Gastroesophageal sphincter (tissue), 4 donors: ENCODE measurements around the gene UTY. TPM values are rescaled to one million over a fixed set of nuclear protein-coding genes. Genes with fewer than 3 reads are reported as not detected.

ENCODE experiments used
- ATAC-seq: fragments of 150-250 bp; one replicate; pipeline ENCODE4 v1.9.1; 2016; ENCODE audit warnings: mild to moderate bottlenecking, moderate library complexity
- H3K27ac ChIP-seq, 4 donors: fragments of 200-600 bp; sonication (generic) in 3 of 4; 1 replicate in 3 of 4; 2 replicates in 1 of 4; pipeline ENCODE4 v1.5.1; 2016 to 2019
- H3K27me3 ChIP-seq: fragments of 200-600 bp; sonication (generic); one replicate; pipeline ENCODE4 v1.5.1; 2019
- H3K36me3 ChIP-seq, 2 donors: fragments of 200-600 bp; sonication (generic); one replicate each; pipeline ENCODE4 v1.5.1; 2019; ENCODE audit warnings: control low read depth in 1 of 2
- H3K4me1 ChIP-seq, 3 donors: fragments of 200-600 bp; sonication (generic); 1 replicate in 2 of 3; 2 replicates in 1 of 3; pipeline ENCODE4 v1.5.1; 2016 to 2019; ENCODE audit warnings: control low read depth in 2 of 3
- H3K4me3 ChIP-seq, 2 donors: fragments of 200-600 bp; sonication (generic); one replicate each; pipeline ENCODE4 v1.5.1; 2019; ENCODE audit warnings: mild to moderate bottlenecking in 1 of 2, moderate library complexity in 1 of 2
- H3K9me3 ChIP-seq, 3 donors: fragments of 200-600 bp; sonication (generic); one replicate each; pipeline ENCODE4 v1.5.1; 2017 to 2019; ENCODE audit warnings: control low read depth in 2 of 3
- CTCF ChIP-seq, 4 experiments: fragments of 200-600 bp in 2 of 4; fragments of 450-650 bp in 2 of 4; sonication (generic) in 1 of 4; IDR thresholded peaks; one replicate each; pipeline ENCODE4 v1.5.1; 2017 to 2019; ENCODE audit warnings: antibody characterized with exemption in 4 of 4, mild to moderate bottlenecking in 2 of 4, moderate library complexity in 2 of 4
- EP300 ChIP-seq: sonication (generic); formaldehyde crosslinking; IDR thresholded peaks from one replicate; pipeline ENCODE4 v1.6.1; 2017; ENCODE audit warnings: antibody characterized with exemption, mild to moderate bottlenecking
- POLR2A ChIP-seq, 2 donors: fragments of 450-650 bp; IDR thresholded peaks; one replicate each; pipeline ENCODE4 v1.6.1; 2017; ENCODE audit warnings: antibody characterized with exemption in 2 of 2, mild to moderate bottlenecking in 2 of 2, moderate library complexity in 1 of 2
- POLR2AphosphoS5 ChIP-seq: sonication (generic); formaldehyde crosslinking; IDR thresholded peaks from one replicate; pipeline ENCODE4 v1.6.1; 2017; ENCODE audit warnings: antibody characterized with exemption
- WGBS, 2 donors: methylation state at CpG; one replicate each; pipeline ENCODE4 v1.1.5; 2018; ENCODE audit warnings: low coverage in 1 of 2; 5-methylcytosine and 5-hydroxymethylcytosine counted together
- total RNA-seq, 4 donors: library from RNA; depleted of rRNA; stranded (reverse); fragments of >200 nt; gene quantifications; one replicate each; pipeline ENCODE4 v1.1.0, GENCODE V29; 2016

UTY gene
- total RNA-seq, 4 donors from 2014 or later: 0.07 to 58.7 (median 27.1) TPM; not detected in 1

- Histone ChIP-seq H3K4me3 (no peak overlapping the region), H3K27me3 (no peaks in the 10 kb centered on the region), H3K4me1 (no peaks in the 10 kb centered on the region), H3K27ac (no peak overlapping the region), H3K9me3 (no peaks in the 10 kb centered on the region), H3K36me3 (no peaks in the 10 kb centered on the region)
- TF ChIP-seq EP300 (no peak), POLR2AphosphoS5 (no peak), CTCF (IDR thresholded peaks at IDR 0.05) (no peak), POLR2A (IDR thresholded peaks at IDR 0.05) (no peak)
- WGBS, 2 donors: 51% methylated on average over 5 of the region's 22 CpGs; no CpG with 5 or more reads in 1 of the 2 donors
- no peak for ATAC-seq
These were observed 44.4 kb downstream of the UTY start for GRCh38 chrY:13435206-13435967.

GRCh38 chrY:13432293-13433025 is 47.4 kb downstream of the UTY start:
- no peaks in the 10 kb centered on the region for H3K4me1 ChIP-seq
- no peak for ATAC-seq
- no peaks in the 10 kb centered on the region for H3K27me3 ChIP-seq
- TF ChIP-seq POLR2A (IDR thresholded peaks at IDR 0.05) (no peak), POLR2AphosphoS5 (no peak), EP300 (no peak), CTCF (IDR thresholded peaks at IDR 0.05) (no peak)
- no peaks in the 10 kb centered on the region for H3K9me3 ChIP-seq
- H3K36me3 ChIP-seq: peaks cover 0 to 4% of the 10 kb centered on the region in 2 donors
- H3K4me3 ChIP-seq: no peak overlapping the region
- H3K27ac ChIP-seq: no peak overlapping the region
- WGBS, 2 donors: no CpG with 5 or more reads among the region's 3 CpGs

GRCh38 chrY:13429551-13429950 is 50.3 kb downstream of the UTY start:
- H3K36me3 ChIP-seq: peaks cover 0 to 4% of the 10 kb centered on the region in 2 donors
- TF ChIP-seq CTCF (IDR thresholded peaks at IDR 0.05) (no peak), POLR2AphosphoS5 (no peak), POLR2A (IDR thresholded peaks at IDR 0.05) (no peak), EP300 (no peak)
- no peak for ATAC-seq
- H3K9me3 ChIP-seq: peaks cover 0 to 7% (median 0%) of the 10 kb centered on the region in 3 donors
- WGBS, 2 donors: 86% methylated on average over 3 of the region's 3 CpGs; no CpG with 5 or more reads in 1 of the 2 donors
- H3K27me3 ChIP-seq: no peaks in the 10 kb centered on the region
- no peak overlapping the region for H3K27ac ChIP-seq
- no peak overlapping the region for H3K4me3 ChIP-seq
- H3K4me1 ChIP-seq: no peaks in the 10 kb centered on the region

- Histone ChIP-seq H3K27ac (peak overlapping the region in 1 of 4 donors; percentile 31), H3K36me3 (no peaks in the 10 kb centered on the region), H3K27me3 (no peaks in the 10 kb centered on the region), H3K9me3 (peaks cover 0 to 7% (median 0%) of the 10 kb centered on the region in 3 donors), H3K4me3 (no peak overlapping the region), H3K4me1 (peaks cover 0 to 25% (median 0%) of the 10 kb centered on the region in 3 donors)
- ATAC-seq: no peak
- TF ChIP-seq EP300 (no peak), POLR2AphosphoS5 (peak; percentile 29)
- 6% methylated on average over 2 of the region's 5 CpGs; no CpG with 5 or more reads in 1 of the 2 donors for WGBS, 2 donors
These were observed 56.5 kb downstream of the UTY start for GRCh38 chrY:13423281-13423732.

GRCh38 chrY:13416869-13417661 is 62.8 kb downstream of the UTY start:
- ATAC-seq: no peak
- Histone ChIP-seq H3K36me3 (no peaks in the 10 kb centered on the region), H3K9me3 (no peaks in the 10 kb centered on the region), H3K4me1 (peaks cover 0 to 23% (median 0%) of the 10 kb centered on the region in 3 donors), H3K4me3 (no peak overlapping the region), H3K27me3 (no peaks in the 10 kb centered on the region), H3K27ac (no peak overlapping the region)
- 64% methylated on average over 6 of the region's 6 CpGs; no CpG with 5 or more reads in 1 of the 2 donors for WGBS, 2 donors
- TF ChIP-seq CTCF (IDR thresholded peaks at IDR 0.05): no peak
- no peak for TF ChIP-seq POLR2A (IDR thresholded peaks at IDR 0.05)
- no peak for TF ChIP-seq EP300
- TF ChIP-seq POLR2AphosphoS5: no peak
